HG03139 (cell line): ENCODE results near the gene TC2N.
"Not testable (repeated sequence)": the region's sequence is repeated elsewhere in the genome, so short reads cannot be mapped to it uniquely, and the experiment has no call there.

Experiments
- ATAC-seq: cut with Tn5 transposase; IDR thresholded peaks from one replicate; pipeline ENCODE4 v1.9.1; 2021; ENCODE audit not compliant: unreplicated experiment

Gene TC2N

DNA sequence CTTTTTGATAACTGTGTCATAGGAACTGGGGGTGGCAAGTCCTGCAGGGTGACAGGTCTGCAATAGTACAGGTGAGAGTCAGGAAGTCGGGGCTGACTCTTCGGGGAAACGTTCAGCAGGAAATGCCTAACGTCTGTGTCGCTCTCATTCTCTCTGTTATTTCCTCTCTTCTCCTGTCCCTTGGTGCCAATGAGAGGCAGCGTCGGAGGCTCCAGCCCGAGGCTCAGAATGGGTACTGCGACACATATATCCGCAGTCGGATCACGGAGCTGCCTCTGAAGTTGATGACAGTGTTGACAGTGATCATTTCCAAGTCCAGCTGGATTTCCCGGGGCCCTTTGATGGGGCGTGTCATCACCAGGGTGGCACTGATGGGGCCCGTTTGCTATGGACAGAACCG, 2.7 kb upstream of the TC2N start:
- no peak for ATAC-seq

- ATAC-seq = no peak
Observed at GRCh38 chr14:91869556-91869955, 2.2 kb upstream of the TC2N start.

DNA sequence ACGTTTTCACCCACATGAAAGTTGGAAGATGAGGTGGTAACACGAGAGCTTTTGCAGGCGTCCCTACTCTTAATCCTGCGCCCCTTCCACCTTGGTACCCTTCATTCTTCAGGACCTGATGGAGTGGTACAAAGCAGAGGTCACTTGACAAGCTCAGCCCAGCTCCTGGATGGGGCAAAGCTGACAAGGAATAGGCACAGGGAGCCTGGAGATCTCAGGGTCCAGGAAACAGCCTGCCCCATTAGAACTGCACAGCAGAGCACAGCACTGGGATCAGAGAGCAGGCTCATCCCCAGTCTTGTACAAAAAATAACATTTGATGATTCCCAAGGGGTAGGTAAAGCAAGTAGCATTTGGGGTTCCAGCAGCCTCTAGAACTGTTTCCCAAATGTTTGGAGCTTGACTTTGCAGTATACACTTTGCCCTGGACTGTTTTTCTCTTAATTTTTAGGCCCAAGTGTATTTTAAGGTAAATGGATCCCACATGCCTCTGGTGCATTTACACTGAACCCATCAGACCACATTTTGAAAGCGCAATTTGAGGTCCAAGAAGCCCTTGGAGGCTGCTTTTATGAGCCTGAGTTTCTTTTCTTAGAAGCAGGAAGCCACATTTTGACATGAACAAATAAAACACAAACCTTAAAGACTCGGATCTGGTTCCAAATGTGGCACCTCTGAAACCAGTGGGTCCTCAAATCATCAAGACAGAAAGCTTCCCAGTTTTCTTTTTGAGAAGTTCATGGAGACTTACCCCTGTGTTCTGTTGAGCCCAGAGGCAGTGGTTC, 633 bp downstream of the TC2N start:
- ATAC-seq = no peak

DNA sequence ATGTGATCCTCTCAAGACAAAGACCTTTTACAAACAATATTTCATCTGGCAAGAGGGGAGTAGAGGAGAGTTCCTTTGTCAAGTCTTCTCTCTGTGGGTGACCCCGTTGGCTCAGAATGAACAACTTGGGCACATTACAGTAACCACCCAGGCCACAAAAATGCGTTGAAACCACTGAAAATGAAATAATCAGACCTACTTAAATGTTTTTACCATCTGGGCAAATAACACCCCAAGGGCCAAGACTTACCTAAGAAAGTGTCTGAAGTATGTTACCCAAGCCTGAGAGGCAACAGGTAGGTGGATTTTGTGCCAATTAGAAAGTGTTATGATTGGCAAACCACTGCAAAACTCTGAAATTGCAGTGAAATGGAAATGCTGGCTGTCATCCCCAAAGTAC, 1.3 kb downstream of the TC2N start:
- no peak for ATAC-seq

GRCh38 chr14:91862417-91862816, 4.9 kb downstream of the TC2N start:
- ATAC-seq = no peak

DNA sequence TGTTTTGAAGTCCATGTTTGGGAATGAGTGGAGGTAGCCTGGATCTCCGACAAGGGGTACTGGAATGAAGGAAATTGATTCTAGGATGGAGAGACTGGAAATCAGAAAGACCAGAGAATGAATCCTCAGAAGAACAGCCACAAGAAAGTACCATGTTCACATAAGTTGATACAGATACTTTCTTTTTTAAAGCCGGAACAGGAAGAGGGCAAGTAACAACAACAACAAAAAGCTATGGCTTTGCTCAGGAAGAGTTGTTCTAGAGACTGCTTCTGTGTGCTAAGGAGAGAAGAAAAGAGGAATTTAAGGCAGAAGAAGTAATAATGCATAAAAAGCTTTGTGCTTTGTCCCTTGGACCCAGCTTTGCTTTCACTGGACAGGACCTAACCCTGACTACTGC, 6.2 kb downstream of the TC2N start:
- ATAC-seq = no peak

DNA sequence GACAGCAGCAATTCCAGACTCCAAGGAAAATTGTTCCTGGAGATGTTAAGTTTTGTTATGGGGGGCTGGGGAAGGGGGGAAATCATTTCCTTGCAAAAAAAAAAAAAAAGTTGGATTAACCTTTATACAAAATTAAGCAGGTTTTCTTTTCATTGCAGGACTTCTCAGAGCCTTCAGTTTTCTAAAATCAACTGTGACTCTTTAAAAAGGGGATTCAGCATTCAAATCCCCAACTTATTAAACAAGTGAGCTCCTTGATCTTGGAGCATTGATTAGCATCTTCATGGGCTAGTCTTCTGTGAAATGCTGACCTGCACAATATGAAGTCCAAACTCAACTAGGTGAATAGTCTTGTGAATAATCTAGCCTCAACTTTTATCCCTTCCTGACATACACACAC, 7.1 kb downstream of the TC2N start:
- ATAC-seq = no peak

DNA sequence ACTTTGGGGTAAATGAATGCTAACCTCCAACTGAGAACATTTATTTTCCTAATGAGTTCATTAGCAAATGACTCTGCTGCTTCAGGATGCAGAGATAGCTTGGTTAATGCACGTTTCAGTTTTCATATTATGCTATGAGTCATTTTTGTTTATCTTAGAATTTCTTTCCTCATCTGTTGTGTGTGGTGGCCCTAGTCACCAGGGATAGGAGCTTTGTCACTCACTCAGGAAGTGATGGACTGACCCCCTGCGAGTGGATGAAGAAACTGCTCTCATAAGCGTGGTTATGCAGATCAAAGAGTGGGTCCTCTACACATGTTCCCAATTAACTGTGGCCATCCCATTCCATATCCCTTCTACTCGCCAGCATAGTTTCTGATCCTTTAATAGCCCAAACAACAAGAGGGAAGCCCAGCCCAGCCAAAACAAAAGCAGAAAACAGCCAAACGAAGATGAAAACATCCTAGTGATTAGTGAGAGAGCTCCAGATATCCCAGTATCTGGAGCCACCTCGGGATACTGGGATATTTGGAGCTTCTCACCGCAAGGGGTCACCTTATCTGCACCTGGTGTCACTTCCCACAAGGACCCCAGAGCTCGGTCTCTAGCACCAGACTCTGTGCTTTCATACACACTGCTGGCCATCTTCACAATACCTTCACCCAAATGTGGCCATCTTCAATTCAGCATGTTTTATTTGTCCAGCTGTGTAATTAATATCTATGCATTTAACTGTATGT, 8.6 kb downstream of the TC2N start:
- ATAC-seq = no peak

DNA sequence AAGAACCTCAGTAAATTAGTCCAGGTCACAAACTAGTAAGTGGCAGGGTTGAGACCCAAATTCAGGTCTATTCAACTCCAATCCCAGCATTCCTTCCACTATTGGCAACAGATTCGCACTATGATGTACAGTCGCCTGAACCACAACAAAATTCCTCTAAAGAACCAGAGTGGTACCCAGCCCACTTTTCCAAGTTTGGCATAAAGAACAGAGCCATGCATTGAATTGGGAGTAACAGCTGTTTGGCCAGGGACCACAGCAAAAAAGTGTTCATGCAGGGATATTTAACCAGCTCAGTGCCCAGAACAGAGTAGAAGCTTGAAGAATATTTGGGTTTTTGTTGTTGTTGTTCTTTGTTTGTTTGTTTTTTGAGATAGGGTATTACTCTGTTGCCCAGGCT, 9.7 kb downstream of the TC2N start:
- ATAC-seq = no peak

GRCh38 chr14:91854327-91854934, 12.9 kb downstream of the TC2N start:
- no peak for ATAC-seq

DNA sequence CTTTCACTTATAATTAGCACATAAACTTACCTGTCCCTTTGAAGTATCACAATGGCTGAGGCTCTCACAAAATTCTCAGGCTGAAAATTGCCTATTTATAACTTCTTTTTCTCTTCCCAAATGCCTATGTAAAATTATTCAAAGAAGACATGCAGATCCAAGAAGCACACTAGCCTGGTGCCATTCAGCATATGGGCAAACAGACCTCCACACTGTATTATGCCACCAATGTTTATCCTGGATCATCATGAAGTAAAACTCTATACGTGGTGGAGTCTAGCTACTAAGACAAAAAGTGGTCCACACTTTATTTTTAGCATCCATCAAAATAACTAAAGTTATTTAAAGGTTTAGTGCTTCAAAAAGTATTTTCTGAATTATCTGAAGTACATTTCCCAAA, 15.8 kb downstream of the TC2N start:
- ATAC-seq = no peak

DNA sequence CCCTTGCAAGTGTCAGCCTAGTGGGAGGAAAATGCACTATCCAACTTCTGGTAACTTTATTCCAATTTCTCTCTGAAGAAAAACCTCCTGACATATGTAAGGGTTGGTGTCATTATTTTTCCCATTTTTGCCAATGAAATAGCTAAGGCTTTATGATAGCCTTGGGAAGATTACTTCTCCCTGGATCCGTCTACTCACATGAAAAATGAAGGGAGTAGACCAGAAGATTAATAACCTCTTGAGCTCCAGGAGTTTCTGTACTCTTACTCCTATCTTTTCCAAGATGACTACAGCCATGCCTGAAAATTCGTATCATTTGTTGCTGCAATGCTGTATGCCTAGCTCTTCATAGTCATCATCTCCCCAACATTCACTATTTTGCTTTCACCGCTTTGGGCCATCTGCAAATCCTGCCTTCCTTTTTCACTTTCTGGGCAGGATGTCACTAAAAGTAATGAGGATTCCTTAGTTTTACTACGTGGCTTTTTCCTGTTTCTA, 18.8 kb downstream of the TC2N start:
- no peak for ATAC-seq

DNA sequence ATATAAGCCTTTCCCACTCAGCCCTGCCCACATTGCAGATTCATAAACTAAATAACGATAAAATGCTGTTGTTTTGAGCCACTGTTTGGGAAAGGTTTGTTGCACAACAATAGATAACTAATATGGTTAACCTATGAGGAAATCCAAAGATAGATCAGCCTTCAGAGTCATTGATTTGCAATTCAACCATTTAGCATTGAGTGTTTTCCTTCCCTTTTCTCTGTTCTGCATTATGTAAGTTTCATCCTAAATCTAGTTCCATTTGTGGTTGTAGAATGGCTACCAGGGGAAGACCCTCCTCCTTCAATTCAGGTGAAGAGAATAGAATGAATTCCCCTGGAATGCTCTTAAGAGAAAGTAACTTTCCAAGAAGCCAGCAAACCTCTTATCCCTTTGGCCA, 19.6 kb downstream of the TC2N start:
- ATAC-seq = no peak

DNA sequence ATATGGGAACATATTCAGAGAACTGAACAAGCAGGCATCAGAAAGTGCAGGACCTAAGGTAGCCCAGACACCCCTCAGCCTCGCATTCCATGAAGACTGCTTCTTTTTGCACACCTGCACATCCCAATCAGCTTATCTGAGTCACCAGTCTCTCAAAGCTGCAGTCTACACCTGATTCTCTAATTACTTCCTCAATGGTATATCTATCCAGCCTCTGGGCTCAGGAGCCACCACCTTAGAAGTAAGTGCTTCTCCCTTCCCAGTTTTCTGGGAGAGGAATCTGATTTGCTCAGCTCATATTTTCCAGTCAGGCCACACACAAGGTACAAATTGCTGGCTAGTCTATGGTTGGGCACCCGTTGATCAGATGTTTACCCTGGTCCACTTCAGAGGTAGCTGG, 21.7 kb downstream of the TC2N start:
- no peak for ATAC-seq

GRCh38 chr14:91845056-91845455, 22.3 kb downstream of the TC2N start:
- ATAC-seq = not testable (repeated sequence)

DNA sequence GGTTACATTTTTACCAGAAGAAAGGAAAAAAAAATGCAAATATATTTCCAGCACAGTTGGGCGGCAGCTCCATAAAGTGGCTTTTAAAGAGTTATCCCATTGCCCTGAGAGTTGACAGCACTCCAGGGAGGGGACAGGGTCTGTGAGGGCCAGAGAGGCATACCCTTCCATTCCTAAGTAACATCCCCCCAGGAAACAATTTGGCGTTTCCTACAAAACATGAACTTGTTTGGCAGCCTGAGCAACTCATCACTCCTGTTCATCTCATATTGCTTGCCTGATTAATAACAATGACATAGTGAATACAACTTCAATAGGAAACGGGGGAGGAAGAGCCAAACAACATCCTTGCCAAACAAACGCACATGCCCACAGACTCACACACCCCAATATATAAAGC, 23.3 kb downstream of the TC2N start:
- no peak for ATAC-seq

DNA sequence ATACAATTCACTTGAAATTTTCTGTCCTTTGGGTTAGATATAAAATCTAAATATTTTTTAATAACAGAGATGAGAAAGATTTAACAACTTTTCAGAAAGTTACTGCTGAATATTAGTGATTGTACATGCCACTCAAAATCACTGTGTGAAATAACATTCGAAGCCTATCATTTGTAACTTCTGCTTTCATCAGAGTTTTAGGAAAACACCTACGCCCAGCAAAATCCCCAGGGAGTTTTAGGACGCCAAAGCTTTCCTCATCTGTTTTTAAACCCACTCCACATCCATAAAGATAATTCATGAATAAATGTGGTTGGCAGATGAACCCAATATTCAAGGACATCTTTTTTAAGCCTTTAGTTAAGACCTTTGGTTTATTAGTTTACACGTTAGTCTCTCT, 23.9 kb downstream of the TC2N start:
- ATAC-seq = no peak

DNA sequence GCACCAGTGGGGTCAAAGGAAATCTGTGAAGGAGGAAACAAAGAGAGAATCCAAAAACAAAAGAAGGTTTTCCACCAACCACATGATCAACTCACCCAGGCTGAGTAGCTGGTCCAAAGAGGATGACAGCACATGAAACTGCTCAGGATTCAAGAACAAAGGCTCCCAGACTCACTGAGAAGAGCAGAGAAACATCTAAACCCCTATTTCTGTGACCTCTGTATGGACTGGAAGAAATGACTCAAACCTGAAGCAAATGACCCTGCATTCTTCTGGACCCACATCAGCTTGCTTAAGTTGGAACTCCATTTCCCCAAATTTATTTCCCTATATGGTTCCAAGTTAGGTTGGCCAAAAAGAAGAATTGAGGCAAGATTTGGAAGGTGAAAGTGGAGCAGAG, 26.3 kb downstream of the TC2N start:
- ATAC-seq = no peak

- no peak for ATAC-seq
Observed at GRCh38 chr14:91839749-91840148, 27.6 kb downstream of the TC2N start.

- no peak for ATAC-seq
Observed at GRCh38 chr14:91837076-91837475, 30.3 kb downstream of the TC2N start.

GRCh38 chr14:91835920-91836843, 31.2 kb downstream of the TC2N start:
- peak; percentile 74 for ATAC-seq
